ENCODE measurements around the gene KIFC3.

GRCh38 chr16:57728336-57729181 is 73.7 kb downstream of the KIFC3 start:
- TF ChIP-seq, protein P1, sequence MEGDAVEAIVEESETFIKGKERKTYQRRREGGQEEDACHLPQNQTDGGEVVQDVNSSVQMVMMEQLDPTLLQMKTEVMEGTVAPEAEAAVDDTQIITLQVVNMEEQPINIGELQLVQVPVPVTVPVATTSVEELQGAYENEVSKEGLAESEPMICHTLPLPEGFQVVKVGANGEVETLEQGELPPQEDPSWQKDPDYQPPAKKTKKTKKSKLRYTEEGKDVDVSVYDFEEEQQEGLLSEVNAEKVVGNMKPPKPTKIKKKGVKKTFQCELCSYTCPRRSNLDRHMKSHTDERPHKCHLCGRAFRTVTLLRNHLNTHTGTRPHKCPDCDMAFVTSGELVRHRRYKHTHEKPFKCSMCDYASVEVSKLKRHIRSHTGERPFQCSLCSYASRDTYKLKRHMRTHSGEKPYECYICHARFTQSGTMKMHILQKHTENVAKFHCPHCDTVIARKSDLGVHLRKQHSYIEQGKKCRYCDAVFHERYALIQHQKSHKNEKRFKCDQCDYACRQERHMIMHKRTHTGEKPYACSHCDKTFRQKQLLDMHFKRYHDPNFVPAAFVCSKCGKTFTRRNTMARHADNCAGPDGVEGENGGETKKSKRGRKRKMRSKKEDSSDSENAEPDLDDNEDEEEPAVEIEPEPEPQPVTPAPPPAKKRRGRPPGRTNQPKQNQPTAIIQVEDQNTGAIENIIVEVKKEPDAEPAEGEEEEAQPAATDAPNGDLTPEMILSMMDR (IDR thresholded peaks at IDR 0.05), result no peak
- TF ChIP-seq POLR2A (IDR thresholded peaks at IDR 0.05) (no peak), EP300 (IDR thresholded peaks at IDR 0.05) (no peak)
